Activated T-cell treated with anti-CD3 and anti-CD28 coated beads for 48 hours (primary cell): Measurements from ENCODE around the gene ITGA2.
A peak's percentile ranks its signal among the peaks of the same experiment; 100 is the strongest.

Source experiments
- DNase-seq: peaks from one replicate; pipeline ENCODE4 v3.0.0-alpha.2; 2020; ENCODE audit warnings: low read depth

The ITGA2 gene

DNA sequence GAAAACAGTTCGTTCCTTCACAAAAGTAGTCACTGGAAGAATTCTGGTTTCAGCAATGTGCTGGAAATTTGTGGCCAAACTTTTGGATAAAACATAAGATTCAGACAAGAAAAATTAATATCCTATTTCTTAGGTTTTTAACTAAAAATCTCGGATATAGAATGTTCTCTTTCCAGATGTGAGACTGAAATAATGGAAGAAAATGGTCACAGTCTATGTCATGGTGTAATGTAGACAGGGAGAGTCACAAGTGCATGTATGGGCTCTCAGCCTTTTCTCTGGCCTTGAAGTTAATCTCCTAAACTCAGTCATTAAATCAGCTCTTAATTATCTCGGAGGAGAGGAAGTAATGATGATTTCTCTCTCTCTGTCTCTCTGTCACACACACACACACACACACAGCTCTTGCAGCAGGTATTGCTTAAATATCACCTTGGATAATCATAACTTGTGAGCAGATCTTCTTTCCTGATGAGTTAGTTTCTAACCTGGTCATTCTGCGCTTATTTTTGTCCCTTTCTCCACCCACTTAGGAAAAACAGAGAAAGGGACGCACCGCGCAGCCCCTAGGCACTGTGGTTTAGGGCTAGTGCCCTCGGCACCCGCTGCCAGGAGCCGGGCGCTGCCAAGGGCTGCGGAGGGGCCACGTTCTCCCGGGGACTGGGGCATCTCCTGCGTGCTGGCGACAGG is 672 bp upstream of the ITGA2 start:
- no peak for DNase-seq

DNA sequence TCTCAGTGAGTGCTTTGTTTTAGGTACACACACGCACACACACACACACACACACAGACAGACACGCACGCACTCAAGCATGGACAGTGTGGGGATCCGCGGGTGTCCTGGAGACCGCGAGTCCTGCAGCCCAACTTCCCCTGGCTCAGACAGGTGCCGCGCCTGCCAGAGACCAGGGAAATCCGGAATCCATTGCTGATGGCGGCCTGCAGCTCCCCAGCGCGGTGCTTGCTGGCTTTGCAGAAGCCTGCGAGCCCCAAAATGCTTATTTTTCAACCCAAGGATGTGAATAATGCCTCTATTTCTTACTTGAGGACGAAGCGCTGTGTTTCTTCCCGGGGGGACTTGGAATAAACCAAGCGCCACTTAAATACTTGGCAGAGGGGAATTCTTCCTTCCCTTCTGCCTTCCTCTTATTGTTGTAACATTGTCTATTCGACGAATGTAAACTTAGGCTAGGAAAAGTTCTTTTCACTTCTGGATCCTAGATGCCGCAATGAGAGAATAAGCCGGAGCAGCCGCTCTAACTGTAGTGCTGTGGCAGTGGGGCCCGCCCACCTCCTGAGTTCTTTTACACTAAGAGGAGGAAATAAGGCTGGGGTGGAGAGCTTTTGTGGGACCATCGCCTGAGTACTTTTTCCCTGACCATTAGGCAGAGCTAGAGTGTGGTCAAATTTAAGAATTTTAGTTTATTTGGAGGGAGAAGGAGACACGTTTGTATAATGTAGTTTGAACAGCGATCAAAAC is 802 bp downstream of the ITGA2 start:
- DNase-seq = peak; percentile 19

DNA sequence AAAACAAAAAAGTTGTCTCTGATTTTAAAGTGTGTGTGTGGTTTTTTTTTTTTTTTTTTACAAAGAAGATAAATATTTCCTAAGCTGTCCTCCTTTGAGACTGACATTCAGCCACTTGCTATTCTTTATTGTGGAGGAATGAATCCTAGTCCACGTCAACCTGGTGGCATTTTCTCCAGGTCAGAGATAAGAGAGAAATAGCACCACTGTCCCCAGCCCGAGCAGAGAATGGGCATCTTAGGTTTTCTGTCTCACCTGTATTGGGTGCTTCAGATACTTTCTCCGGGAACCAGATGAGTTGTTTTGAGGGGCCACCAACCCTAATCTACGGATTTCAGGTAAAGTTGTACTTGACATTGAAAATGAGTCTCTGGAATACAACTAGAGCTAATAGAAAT is 1.4 kb downstream of the ITGA2 start:
- DNase-seq = no peak

DNA sequence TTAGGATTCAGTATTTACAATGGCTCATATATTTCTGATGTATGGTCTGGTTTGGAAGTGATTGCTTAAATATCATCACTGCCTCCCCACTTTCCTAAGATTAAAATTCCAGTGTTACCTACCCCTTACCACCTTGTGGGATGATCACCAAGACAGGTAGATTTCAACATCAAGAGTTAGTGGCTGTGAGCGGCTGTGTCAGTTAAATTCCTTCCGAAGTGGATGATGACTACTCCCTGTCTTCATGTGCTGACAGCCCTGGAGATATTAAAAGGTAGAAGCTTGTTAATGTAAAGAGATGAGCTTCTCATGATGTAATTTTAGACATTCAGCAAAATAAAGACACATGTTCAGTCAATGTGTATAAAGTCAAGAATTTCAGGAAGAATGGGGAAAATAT is 4.2 kb downstream of the ITGA2 start:
- DNase-seq = no peak

DNA sequence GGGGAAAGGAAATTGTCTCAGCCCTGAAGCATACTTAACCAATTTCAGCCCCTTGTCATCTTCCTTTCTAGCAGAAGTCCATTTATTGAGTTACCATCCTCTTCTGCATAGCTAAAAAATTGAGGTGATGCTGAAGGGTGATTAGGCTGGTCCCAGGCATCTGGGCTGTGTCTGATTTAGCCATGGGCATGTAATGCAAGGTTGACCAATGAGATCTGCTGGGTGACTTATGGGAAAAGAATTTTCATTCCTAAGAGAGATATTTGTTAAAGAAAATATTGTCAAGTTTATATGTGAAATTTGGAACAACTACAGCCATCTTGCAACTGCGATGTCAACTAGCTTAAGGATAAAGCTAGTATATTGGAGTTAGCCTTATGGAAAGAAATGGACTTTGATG is 5.1 kb downstream of the ITGA2 start:
- DNase-seq = no peak

DNA sequence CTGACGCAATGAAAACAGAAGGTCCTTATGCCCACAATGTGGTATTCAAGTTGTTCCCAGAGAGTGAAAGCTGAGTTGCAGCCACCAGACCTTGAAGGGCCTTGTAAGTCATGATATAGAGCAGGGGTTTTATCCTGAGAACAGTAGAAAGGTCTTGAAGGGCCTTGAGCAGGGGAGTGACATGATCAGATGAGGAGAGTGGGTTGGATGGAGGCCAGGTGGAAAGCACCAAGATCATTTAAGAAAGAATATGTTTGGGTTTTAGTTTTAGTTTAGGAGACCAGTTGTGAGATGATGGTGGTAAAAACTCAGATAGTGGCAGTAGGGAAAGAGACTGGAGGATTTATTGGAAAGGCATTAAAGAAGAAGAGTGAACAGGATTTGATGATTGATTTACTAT is 5.9 kb downstream of the ITGA2 start:
- DNase-seq = no peak

DNA sequence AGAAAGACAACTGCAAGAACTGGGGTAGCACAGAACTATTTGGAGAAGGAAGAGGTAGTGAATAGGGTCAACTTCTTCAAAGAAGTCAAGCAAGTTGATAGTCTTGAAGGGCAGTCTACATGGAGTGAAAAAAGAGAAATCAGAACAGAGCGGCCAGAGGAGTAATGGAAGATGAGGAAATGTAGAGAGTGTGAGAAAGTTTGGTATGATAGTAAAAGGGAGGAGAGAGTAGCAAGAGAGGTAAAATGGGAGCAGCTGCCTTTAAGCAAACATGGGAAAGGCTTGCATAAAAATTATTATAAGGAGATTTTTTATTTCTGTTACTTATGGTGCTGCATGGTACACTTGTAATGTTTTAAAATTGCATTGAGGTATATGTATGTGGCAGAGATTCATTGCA is 6.8 kb downstream of the ITGA2 start:
- no peak for DNase-seq

DNA sequence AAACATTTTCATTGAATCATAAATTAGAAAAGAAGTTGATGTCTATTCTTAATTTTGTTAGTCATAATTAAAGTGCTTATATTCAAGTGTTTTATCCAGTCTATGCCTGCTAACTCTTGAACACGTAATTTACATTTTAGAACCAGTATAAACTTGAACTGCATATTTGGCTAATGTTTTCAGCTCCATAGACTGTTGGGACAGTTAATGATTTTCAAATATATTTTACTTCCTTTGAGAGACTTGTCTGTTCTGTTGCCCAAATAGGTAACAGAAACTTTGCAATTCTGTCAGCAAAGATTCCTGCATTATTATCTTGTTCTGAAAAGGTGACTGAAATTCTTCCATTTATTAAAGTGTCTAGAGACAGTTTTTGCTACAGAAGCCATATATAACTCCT is 7.8 kb downstream of the ITGA2 start:
- no peak for DNase-seq

DNA sequence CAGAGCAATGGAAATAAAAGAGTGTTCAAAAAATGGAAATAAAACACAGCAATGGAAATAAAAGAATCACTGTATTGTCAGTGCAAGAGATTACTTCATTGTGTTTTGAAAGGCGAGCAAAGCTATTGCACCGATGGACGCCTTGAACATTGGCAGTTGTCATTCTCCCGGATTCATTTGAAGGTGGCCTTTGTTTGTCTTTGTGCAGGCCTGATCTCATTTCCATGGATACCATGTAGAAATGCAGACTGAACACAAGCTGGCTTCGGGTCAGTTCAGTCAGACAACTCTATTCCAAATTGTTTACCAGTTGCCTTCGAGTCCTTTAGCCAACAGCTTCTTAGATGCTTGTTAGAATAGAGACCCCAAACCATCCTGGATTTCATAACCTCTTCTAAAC is 8.3 kb downstream of the ITGA2 start:
- DNase-seq = no peak

DNA sequence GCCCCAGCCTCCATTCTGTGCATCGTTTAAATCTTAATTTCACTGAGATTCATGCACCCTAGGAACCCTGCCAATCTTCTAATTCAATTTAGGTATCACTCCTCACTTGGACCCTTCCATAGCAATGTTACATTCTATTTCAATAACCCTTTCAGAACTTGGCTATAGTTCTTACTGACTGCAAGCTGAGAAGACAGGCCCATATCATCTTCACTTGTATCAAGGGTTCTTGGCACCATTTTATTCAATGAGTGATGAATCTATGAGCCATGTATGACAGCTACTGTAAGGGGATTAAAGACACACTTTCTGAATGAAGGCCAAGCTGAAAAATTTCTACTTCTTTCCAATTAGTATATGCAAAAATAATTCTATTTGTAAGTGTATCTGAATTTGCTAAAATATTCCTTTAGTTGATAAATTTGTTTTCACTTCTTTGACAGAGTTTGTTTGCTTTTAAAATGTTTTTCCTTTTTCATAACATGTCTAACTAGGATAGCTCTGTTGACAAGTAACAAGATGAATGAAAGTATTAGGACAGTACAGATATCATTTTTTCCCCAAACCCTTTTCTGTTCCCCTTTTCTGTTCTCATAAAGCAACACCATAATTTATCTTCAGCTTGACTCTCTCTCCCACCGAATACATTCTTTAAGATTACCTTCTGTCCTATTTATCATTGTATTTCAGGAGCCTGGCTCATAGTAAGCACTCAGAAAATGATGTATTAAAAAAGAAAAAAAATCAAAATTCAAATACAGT is 9.6 kb downstream of the ITGA2 start:
- no peak for DNase-seq

DNA sequence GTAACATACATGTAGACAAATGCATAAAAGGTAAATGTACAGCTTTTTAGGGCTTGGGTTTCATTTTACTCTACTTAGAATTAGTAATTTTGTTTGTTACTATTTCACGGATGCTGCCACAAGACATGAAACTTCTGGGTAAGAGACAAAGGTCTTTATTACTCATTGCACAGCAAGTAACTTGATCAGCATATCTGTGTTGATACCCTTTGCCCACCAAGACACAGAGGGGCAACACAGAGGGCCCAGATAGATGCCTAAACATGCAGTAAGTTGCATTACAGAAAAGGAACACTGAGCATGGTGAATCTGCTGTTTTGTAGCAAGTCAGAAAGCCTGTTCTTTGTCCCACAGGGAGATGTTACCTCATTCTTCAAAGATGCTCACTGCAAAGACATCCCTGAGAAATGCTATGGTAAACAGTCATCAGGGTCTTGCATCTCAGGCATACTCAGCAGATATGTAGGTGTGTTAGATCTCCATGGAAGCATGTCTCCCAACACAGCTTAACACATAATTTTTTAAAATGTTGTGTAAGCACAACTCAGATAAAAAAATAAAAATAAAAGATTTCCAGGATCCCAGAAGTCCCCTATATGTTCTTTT is 10.3 kb downstream of the ITGA2 start:
- no peak for DNase-seq

DNA sequence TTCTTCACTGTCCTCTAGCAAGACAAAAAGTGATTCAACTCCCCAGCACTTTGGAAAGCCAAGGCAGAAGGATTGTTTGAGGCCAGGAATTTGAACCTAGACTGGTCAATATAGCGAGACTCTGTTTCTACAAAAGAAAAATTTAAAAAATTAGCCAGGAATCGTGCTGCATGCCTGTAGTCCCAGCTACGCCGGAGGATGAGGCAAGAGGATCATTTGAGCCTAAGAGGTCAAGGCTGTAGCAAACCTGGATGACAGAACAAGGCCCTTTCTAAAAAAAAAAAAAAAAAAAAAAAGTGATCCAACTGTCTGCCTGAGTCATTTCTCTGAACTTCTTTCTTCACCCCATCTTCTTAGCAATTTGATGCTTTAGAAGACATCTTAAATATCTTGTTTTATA is 12.4 kb downstream of the ITGA2 start:
- DNase-seq = no peak

DNA sequence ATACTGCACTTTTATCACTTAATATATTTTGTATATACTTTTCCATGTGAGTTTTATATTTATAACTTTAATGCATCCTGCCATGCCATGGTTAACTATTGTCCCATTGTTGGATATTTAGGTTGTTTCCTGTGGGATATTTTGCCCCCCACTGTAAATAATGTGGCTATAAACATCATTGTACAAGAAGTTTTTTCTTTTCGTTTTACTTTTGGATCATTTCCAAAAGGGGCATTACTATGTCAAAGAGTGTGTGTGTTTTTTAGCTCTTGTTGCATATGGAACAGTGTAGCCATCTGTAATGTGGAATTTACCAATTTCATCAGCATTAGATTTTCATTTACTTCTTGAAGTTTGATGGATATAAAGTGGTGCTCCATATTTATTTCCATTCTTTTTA is 13.3 kb downstream of the ITGA2 start:
- no peak for DNase-seq

DNA sequence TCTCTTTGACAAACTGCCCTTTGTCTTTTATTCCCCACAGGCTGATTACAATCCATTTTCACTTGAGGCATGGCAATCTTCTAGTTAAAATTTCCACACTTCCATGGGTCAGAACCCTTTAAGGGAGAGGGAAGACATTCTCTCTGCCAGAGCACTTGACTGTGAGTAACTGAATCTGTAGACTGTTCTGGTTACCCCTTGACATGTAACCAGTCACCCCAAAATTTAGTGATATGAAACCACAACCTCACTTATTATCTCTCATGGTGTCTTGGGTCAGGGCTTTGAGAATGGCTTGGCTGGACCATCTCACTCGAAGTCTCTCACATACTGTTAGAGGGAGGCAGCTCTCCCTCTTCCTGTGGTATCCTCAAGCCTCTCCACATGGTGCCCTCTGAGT is 14.0 kb downstream of the ITGA2 start:
- DNase-seq = no peak

DNA sequence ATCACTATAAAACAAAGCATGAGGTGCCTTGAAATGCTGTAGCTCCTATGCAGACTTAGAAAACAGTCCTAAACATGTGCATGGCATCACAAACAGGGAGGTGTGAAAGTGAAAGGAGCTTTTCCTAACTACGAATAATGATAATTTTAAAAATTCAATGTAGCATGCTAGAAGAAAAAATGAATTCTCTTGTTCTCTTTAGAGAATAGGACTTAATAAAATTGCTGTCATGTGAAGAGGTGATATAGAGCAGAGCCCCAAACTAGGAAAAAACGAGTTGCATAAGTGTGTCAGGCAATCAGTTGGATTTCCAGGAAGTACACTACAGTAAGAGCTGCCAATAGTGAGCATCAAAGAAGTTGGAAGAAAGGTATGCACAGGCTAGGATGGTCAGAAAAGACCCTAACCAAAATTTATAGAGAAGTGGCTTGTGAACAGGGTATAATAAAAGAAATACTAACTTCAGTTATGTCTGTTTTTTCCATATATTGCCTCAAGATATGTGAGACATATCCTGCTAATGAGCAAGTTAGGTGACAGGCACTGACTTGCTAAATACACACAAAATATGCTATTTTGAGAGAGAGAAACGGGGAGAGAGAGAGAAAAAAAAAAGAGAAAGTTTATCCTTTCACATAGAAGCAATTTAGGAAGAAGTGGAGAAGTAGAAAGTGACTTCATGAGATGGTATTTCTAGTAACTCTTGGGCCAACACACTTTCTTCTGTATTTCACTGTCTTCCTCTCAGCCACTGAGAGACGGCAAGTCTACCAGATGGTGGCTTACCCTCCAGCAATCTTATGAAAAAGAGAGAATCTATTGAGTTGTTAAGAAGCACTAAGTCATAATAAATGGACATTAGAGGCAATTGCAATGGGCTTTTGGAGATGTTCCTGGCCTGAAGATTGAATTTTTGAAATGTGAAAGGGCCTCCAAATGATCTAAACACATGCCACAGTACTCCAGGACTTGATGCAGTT is 18.0 kb downstream of the ITGA2 start:
- no peak for DNase-seq

DNA sequence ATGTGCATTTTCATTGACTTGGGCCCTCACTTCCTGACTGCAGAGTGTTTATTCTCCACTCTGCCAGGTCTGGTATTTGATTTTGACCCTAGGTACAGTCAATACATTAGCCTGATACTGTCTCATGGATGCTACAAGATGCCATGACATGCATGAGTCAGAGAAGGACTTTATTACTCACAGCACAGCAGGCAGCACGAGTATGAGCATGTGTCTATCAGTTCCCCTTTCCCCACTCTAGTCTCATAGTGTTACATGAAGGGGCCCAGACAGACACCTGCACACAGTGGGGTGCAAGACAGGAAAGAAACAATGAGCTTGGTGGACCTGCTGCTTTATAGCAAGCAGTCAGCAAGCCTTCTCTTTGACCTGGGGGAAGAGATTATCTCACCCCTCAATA is 19.6 kb downstream of the ITGA2 start:
- no peak for DNase-seq

DNA sequence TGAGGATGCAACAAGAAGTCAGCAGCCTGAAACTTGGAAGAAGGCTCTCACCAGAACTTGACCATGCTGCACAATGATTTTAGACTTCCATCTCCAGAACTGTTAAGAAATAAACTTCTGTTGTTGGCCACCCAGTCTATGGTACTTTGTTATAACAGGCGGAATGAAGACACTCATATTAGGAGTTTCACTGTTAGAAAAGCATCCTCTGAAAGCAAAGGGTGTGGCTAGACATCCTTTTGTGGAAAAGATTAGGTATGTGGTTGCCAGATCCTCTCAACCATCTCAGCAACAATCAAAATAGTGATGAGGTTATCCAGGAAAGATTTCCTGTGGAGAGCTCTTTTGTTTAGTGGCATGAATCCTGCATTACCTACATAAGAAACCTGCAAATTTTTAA is 20.7 kb downstream of the ITGA2 start:
- no peak for DNase-seq

DNA sequence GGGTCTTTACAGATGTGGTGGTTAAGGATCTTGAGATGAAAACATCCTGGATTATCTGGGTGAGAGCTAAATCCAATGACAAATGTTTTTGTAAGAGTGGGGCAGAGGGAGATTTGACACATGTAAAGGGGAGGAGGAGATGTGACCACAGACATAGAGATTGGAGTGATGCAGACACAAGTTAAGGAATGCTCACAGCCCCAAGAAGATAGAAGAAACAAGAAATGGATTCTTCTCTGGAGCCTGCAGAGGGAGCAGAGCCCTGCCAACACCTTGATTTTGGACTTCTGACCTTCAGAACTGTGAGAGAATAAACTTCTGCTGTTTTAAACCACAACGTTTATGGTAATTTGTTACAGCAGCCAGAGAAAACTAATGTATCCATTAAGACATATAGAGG is 21.7 kb downstream of the ITGA2 start:
- DNase-seq = no peak

DNA sequence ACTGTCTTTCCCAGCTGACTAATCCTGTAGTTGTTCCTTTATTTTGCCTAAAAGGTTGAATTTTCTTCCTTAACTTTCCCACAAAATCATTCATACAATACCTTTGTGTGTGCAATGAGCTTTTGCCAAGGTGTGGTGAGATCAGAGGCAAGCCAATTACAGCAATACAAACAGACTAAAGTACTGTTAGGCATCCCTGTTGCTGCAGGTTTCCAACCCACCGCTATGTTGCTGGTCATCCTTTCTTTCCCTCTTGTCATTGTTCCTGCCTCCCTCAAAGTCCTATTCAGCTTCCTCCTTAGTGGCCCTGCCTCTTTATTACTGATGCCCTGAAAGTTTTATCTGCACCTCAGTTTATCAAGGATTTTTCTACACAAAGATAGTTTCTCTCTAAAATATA is 22.1 kb downstream of the ITGA2 start:
- no peak for DNase-seq

DNA sequence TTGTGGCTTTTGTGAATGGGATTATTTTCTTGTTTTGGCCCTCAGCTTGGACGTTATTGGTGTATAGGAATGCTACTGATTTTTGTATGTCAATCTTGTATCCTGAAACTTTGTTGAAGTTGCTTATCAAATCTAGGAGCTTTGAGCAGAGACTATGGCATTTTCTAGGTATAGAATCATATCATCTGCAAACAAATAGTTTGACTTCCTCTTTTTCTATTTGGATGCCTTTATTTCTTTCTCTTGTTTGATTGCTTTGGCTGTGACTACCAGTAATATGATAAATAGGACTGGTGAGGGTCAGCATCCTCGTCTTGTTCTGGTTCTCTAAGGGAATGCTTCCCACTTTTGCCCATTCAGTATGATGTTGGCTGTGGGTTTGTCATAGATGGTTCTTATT is 24.7 kb downstream of the ITGA2 start:
- DNase-seq = no peak

DNA sequence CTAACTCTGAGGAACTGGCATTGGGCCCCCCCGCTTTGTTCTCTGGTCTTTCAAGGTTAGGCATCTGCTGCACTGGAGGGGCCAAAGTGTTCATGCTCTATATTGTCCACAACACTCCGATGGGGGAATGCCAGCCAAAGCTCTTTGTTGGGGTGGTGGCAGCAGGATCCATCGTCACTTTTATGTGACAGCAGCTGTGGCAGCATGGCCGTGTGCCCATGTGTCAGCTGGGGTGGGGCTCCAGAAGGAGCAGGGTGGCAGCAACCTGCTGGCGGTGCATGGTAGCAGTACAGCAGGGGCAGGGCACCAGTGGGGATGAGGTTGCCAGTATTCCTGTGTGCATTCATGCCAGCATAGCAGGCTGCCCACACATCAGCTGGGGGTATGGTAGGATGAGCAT is 28.2 kb downstream of the ITGA2 start:
- DNase-seq = no peak
